GM18520 (cell line): ENCODE results near the gene PRDM5.

ENCODE experiments used
- ATAC-seq: cut with Tn5 transposase; IDR thresholded peaks from one replicate; pipeline ENCODE4 v1.9.1; 2021; ENCODE audit not compliant: unreplicated experiment

PRDM5 gene

GRCh38 chr4:120922381-120923206, at the start of gene PRDM5:
Gene PRDM5, minus strand, starts transcription at chr4:120922726. Its CDS starts 118 bp downstream, at chr4:120922608.
- ATAC-seq, result no peak

- ATAC-seq, result no peak
Measured at GRCh38 chr4:120971884-120972283, 49.4 kb upstream of the PRDM5 start.

GRCh38 chr4:120965938-120966337, 43.4 kb upstream of the PRDM5 start:
- no peak for ATAC-seq

- ATAC-seq, result no peak
Measured at GRCh38 chr4:120964596-120964995, 42.1 kb upstream of the PRDM5 start.

- no peak for ATAC-seq
Measured at GRCh38 chr4:120963449-120963848, 40.9 kb upstream of the PRDM5 start.

GRCh38 chr4:120960656-120961267, 38.2 kb upstream of the PRDM5 start:
- no peak for ATAC-seq

GRCh38 chr4:120948382-120948781, 25.9 kb upstream of the PRDM5 start:
- ATAC-seq, result no peak

- ATAC-seq, result no peak
Measured at GRCh38 chr4:120942776-120943175, 20.2 kb upstream of the PRDM5 start.

GRCh38 chr4:120940547-120940946, 18.0 kb upstream of the PRDM5 start:
- ATAC-seq, result no peak

- ATAC-seq, result no peak
Measured at GRCh38 chr4:120939693-120940092, 17.2 kb upstream of the PRDM5 start.

GRCh38 chr4:120929847-120930246, 7.3 kb upstream of the PRDM5 start:
- ATAC-seq, result no peak

- no peak for ATAC-seq
Measured at GRCh38 chr4:120927801-120928409, 5.4 kb upstream of the PRDM5 start.

GRCh38 chr4:120926358-120927025, 4.0 kb upstream of the PRDM5 start:
- no peak for ATAC-seq

- ATAC-seq, result no peak
Measured at GRCh38 chr4:120924931-120925330, 2.4 kb upstream of the PRDM5 start.

GRCh38 chr4:120923207-120923522, 639 bp upstream of the PRDM5 start:
- no peak for ATAC-seq

- ATAC-seq, result no peak
Measured at GRCh38 chr4:120921456-120922380, 808 bp downstream of the PRDM5 start.

- ATAC-seq, result no peak
Measured at GRCh38 chr4:120920666-120921065, 1.9 kb downstream of the PRDM5 start.

- no peak for ATAC-seq
Measured at GRCh38 chr4:120919358-120919757, 3.2 kb downstream of the PRDM5 start.

- ATAC-seq, result no peak
Measured at GRCh38 chr4:120918788-120919187, 3.7 kb downstream of the PRDM5 start.

GRCh38 chr4:120918092-120918491, 4.4 kb downstream of the PRDM5 start:
- ATAC-seq, result no peak

- ATAC-seq, result no peak
Measured at GRCh38 chr4:120916937-120917336, 5.6 kb downstream of the PRDM5 start.
